ENCODE measurements around the gene FANK1. TPM values are rescaled to one million over a fixed set of nuclear protein-coding genes. Genes with fewer than 3 reads are reported as not detected.

The FANK1 gene
- total RNA-seq, 2 experiments from 2014 or later: not detected

GRCh38 chr10:125984346-125984745, 88.0 kb downstream of the FANK1 start:
- CTCF ChIA-PET: no interaction called here
- Mint-ChIP-seq H3K4me3 (no peak overlapping the region), H3K27ac (no peak overlapping the region), H3K9me3 (ENCODE audit: insufficient read depth) (no peaks in the 10 kb centered on the region), H3K4me1 (ENCODE audit: low read depth) (no peaks in the 10 kb centered on the region), H3K27me3 (ENCODE audit: low read depth) (no peaks in the 10 kb centered on the region), H3K36me3 (ENCODE audit: low read depth) (no peaks in the 10 kb centered on the region)
- POLR2A ChIA-PET: no interaction called here
- ATAC-seq (no peak), DNase-seq (no peak)

DNA sequence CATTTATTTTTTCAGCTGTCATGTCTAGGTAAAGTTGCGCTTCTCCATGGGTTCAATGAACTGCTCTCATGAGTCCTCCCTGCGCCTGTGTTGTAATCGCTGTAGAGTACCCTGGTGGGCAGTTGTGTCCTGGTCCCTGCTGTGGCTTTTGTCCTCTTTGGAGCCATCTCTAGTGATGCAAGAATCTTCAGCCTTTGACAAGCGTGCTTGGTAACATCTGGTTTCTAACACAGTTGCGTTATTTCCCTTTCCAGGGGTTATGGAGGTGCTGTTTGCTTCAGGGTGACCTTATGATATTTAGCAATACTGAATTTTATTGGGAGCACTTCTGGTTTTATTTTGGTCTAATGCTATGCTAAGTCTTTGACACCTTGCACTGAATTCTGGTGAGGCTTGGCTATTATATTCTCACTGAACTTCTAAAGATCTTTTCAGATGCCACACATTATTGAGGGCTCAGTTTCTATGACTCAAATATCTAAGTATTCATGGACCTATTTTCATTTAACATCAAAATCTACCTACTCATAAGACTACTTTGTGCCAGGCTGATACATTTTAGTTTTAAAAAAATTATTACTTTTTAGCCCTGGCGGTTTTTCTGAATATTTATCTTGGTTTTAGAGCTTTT, 88.6 kb downstream of the FANK1 start:
- no peak overlapping the region for H3K4me3 Mint-ChIP-seq
- H3K4me1 Mint-ChIP-seq (ENCODE audit: low read depth): no peaks in the 10 kb centered on the region
- ChIA-PET POLR2A (no interaction called here), CTCF (no interaction called here)
- H3K9me3 Mint-ChIP-seq (ENCODE audit: insufficient read depth): no peaks in the 10 kb centered on the region
- no peak overlapping the region for H3K27ac Mint-ChIP-seq
- no peaks in the 10 kb centered on the region for H3K27me3 Mint-ChIP-seq (ENCODE audit: low read depth)
- DNase-seq (no peak), ATAC-seq (no peak)
- H3K36me3 Mint-ChIP-seq (ENCODE audit: low read depth): no peaks in the 10 kb centered on the region

- H3K4me3 Mint-ChIP-seq: no peak overlapping the region
- no peak overlapping the region for H3K27ac Mint-ChIP-seq
- no peaks in the 10 kb centered on the region for H3K9me3 Mint-ChIP-seq (ENCODE audit: insufficient read depth)
- H3K36me3 Mint-ChIP-seq (ENCODE audit: low read depth): no peaks in the 10 kb centered on the region
- CTCF ChIA-PET: no interaction called here
- DNase-seq (no peak), ATAC-seq (no peak)
- POLR2A ChIA-PET: no interaction called here
- no peaks in the 10 kb centered on the region for H3K27me3 Mint-ChIP-seq (ENCODE audit: low read depth)
- no peaks in the 10 kb centered on the region for H3K4me1 Mint-ChIP-seq (ENCODE audit: low read depth)
Measured at GRCh38 chr10:125985557-125986240, 89.3 kb downstream of the FANK1 start.

- Mint-ChIP-seq H3K4me3 (no peak overlapping the region), H3K9me3 (ENCODE audit: insufficient read depth) (no peaks in the 10 kb centered on the region)
- CTCF ChIA-PET: no interaction called here
Measured at GRCh38 chr10:125989791-125990190, 93.4 kb downstream of the FANK1 start.

GRCh38 chr10:125990974-125991373, 94.6 kb downstream of the FANK1 start:
- ATAC-seq: no peak

More at GRCh38 chr10:125989791-125990190, 93.4 kb downstream of the FANK1 start:
- DNase-seq (no peak), ATAC-seq (no peak)
- no peaks in the 10 kb centered on the region for H3K36me3 Mint-ChIP-seq (ENCODE audit: low read depth)
- no peaks in the 10 kb centered on the region for H3K4me1 Mint-ChIP-seq (ENCODE audit: low read depth)
- H3K27ac Mint-ChIP-seq: no peak overlapping the region
- H3K27me3 Mint-ChIP-seq (ENCODE audit: low read depth): no peaks in the 10 kb centered on the region
- POLR2A ChIA-PET: no interaction called here

GRCh38 chr10:125991392-125991791, 95.0 kb downstream of the FANK1 start:
- no peak overlapping the region for H3K4me3 Mint-ChIP-seq
- no peaks in the 10 kb centered on the region for H3K27me3 Mint-ChIP-seq (ENCODE audit: low read depth)
- no peak overlapping the region for H3K27ac Mint-ChIP-seq
- H3K36me3 Mint-ChIP-seq (ENCODE audit: low read depth): no peaks in the 10 kb centered on the region
- DNase-seq (no peak), ATAC-seq (no peak)
- ChIA-PET POLR2A (no interaction called here), CTCF (no interaction called here)
- H3K4me1 Mint-ChIP-seq (ENCODE audit: low read depth): no peaks in the 10 kb centered on the region
- no peaks in the 10 kb centered on the region for H3K9me3 Mint-ChIP-seq (ENCODE audit: insufficient read depth)

More at GRCh38 chr10:125990974-125991373, 94.6 kb downstream of the FANK1 start:
- Mint-ChIP-seq H3K9me3 (ENCODE audit: insufficient read depth) (no peaks in the 10 kb centered on the region), H3K27me3 (ENCODE audit: low read depth) (no peaks in the 10 kb centered on the region), H3K36me3 (ENCODE audit: low read depth) (no peaks in the 10 kb centered on the region), H3K4me1 (ENCODE audit: low read depth) (no peaks in the 10 kb centered on the region), H3K4me3 (no peak overlapping the region), H3K27ac (no peak overlapping the region)
- CTCF ChIA-PET: no interaction called here
- POLR2A ChIA-PET: no interaction called here
- DNase-seq: no peak

- H3K4me1 Mint-ChIP-seq (ENCODE audit: low read depth): no peaks in the 10 kb centered on the region
- H3K27ac Mint-ChIP-seq: no peak overlapping the region
- CTCF ChIA-PET: interaction anchor here (1.0 kb wide), 1 partner anchor 10 kb away, joined by 3 read pairs; no protein-coding TSS in a partner anchor
- H3K9me3 Mint-ChIP-seq (ENCODE audit: insufficient read depth): no peaks in the 10 kb centered on the region
- no peaks in the 10 kb centered on the region for H3K36me3 Mint-ChIP-seq (ENCODE audit: low read depth)
- H3K27me3 Mint-ChIP-seq (ENCODE audit: low read depth): no peaks in the 10 kb centered on the region
- H3K4me3 Mint-ChIP-seq: no peak overlapping the region
- no peak for ATAC-seq
- POLR2A ChIA-PET: no interaction called here
- DNase-seq: no peak
Measured at GRCh38 chr10:125992254-125992653, 95.9 kb downstream of the FANK1 start.

GRCh38 chr10:125994601-125995000, 98.2 kb downstream of the FANK1 start:
- Mint-ChIP-seq H3K4me3 (no peak overlapping the region), H3K27ac (no peak overlapping the region), H3K36me3 (ENCODE audit: low read depth) (no peaks in the 10 kb centered on the region), H3K27me3 (ENCODE audit: low read depth) (no peaks in the 10 kb centered on the region), H3K9me3 (ENCODE audit: insufficient read depth) (no peaks in the 10 kb centered on the region), H3K4me1 (ENCODE audit: low read depth) (no peaks in the 10 kb centered on the region)
- ChIA-PET POLR2A (no interaction called here), CTCF (no interaction called here)
- DNase-seq (no peak), ATAC-seq (no peak)

GRCh38 chr10:125995726-125996304, 99.5 kb downstream of the FANK1 start:
- CTCF ChIA-PET: no interaction called here

DNA sequence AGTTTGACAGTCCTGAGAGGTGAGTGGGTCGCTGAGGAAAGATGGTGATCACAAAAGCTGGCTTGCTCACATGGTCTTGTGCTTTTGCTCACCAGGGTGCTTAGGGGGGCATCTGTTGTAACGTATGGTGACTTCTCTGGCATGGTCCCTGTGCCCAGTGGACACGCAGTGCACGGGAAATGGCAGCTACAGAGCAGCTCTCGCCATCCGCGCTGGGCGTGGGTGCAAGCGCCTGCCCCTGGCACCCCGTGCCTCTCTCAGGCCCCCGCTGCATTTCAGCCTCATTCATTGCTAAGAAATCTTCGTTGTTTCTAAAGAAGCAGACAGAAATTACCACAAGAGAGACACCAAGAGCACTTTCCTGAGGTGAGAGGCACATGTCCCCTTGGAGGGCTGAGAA, 101.2 kb downstream of the FANK1 start:
- Mint-ChIP-seq H3K4me1 (ENCODE audit: low read depth) (no peaks in the 10 kb centered on the region), H3K27ac (no peak overlapping the region), H3K36me3 (ENCODE audit: low read depth) (no peaks in the 10 kb centered on the region), H3K9me3 (ENCODE audit: insufficient read depth) (no peaks in the 10 kb centered on the region), H3K27me3 (ENCODE audit: low read depth) (no peaks in the 10 kb centered on the region), H3K4me3 (no peak overlapping the region)
- ATAC-seq: no peak
- ChIA-PET POLR2A (no interaction called here), CTCF (no interaction called here)
- DNase-seq: no peak

More at GRCh38 chr10:125995726-125996304, 99.5 kb downstream of the FANK1 start:
- no peak overlapping the region for H3K27ac Mint-ChIP-seq
- no peak overlapping the region for H3K4me3 Mint-ChIP-seq
- H3K27me3 Mint-ChIP-seq (ENCODE audit: low read depth): no peaks in the 10 kb centered on the region
- H3K4me1 Mint-ChIP-seq (ENCODE audit: low read depth): no peaks in the 10 kb centered on the region
- no peaks in the 10 kb centered on the region for H3K36me3 Mint-ChIP-seq (ENCODE audit: low read depth)
- ATAC-seq (no peak), DNase-seq (no peak)
- POLR2A ChIA-PET: no interaction called here
- H3K9me3 Mint-ChIP-seq (ENCODE audit: insufficient read depth): no peaks in the 10 kb centered on the region

- Mint-ChIP-seq H3K4me1 (ENCODE audit: low read depth) (no peaks in the 10 kb centered on the region), H3K27me3 (ENCODE audit: low read depth) (no peaks in the 10 kb centered on the region), H3K27ac (no peak overlapping the region), H3K4me3 (no peak overlapping the region), H3K36me3 (ENCODE audit: low read depth) (no peaks in the 10 kb centered on the region), H3K9me3 (ENCODE audit: insufficient read depth) (no peaks in the 10 kb centered on the region)
- CTCF ChIA-PET: no interaction called here
- POLR2A ChIA-PET: no interaction called here
- DNase-seq: no peak
- no peak for ATAC-seq
Measured at GRCh38 chr10:125999694-126000093, 103.3 kb downstream of the FANK1 start.

- CTCF ChIA-PET: no interaction called here
- DNase-seq (no peak), ATAC-seq (no peak)
- Mint-ChIP-seq H3K4me1 (ENCODE audit: low read depth) (no peaks in the 10 kb centered on the region), H3K4me3 (no peak overlapping the region), H3K9me3 (ENCODE audit: insufficient read depth) (no peaks in the 10 kb centered on the region), H3K27ac (no peak overlapping the region), H3K27me3 (ENCODE audit: low read depth) (no peaks in the 10 kb centered on the region), H3K36me3 (ENCODE audit: low read depth) (no peaks in the 10 kb centered on the region)
- POLR2A ChIA-PET: no interaction called here
Measured at GRCh38 chr10:126001576-126001975, 105.2 kb downstream of the FANK1 start.

All from activated CD8-positive, alpha-beta T cell treated with anti-CD3 and anti-CD28 coated beads, Interleukin-2, amount 10 ng/mL, durations not matched to agents 7 days and 5 days (primary cell).